Measurements from ENCODE around the gene NRXN3. TPM values are rescaled to one million over a fixed set of nuclear protein-coding genes. Genes with fewer than 3 reads are reported as not detected.

The NRXN3 gene
- total RNA-seq, 1 donor from 2014 or later = 18.0 TPM

- Histone ChIP-seq H3K4me1 (ENCODE audit: insufficient read depth, low read length) (no peaks in the 10 kb centered on the region), H3K79me2 (ENCODE audit: insufficient read depth, low read length) (no peaks in the 10 kb centered on the region), H3K36me3 (ENCODE audit: insufficient read depth, low read length) (no peaks in the 10 kb centered on the region), H3K9ac (ENCODE audit: low read length) (no peak overlapping the region), H3K9me3 (ENCODE audit: insufficient read depth, low read depth, low read length) (no peaks in the 10 kb centered on the region), H3K27me3 (ENCODE audit: insufficient read depth, low read length) (no peaks in the 10 kb centered on the region), H4K20me1 (ENCODE audit: insufficient read depth, low read length) (no peaks in the 10 kb centered on the region), H3K4me2 (ENCODE audit: low read length) (no peak overlapping the region), H2AFZ (ENCODE audit: low read depth, low read length) (no peak overlapping the region), H3K4me3 (ENCODE audit: insufficient read depth, low read depth, low read length) (no peak overlapping the region), H3K27ac (ENCODE audit: low read depth, low read length) (no peak overlapping the region)
- DNase-seq (ENCODE audit: low read depth) (no peak), FAIRE-seq (no peak)
- TF ChIP-seq EZH2 (IDR thresholded peaks at IDR 0.05; ENCODE audit: insufficient read depth, low read length) = no peak
- TF ChIP-seq, protein P1, sequence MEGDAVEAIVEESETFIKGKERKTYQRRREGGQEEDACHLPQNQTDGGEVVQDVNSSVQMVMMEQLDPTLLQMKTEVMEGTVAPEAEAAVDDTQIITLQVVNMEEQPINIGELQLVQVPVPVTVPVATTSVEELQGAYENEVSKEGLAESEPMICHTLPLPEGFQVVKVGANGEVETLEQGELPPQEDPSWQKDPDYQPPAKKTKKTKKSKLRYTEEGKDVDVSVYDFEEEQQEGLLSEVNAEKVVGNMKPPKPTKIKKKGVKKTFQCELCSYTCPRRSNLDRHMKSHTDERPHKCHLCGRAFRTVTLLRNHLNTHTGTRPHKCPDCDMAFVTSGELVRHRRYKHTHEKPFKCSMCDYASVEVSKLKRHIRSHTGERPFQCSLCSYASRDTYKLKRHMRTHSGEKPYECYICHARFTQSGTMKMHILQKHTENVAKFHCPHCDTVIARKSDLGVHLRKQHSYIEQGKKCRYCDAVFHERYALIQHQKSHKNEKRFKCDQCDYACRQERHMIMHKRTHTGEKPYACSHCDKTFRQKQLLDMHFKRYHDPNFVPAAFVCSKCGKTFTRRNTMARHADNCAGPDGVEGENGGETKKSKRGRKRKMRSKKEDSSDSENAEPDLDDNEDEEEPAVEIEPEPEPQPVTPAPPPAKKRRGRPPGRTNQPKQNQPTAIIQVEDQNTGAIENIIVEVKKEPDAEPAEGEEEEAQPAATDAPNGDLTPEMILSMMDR (IDR thresholded peaks at IDR 0.05; ENCODE audit: insufficient read depth, low read depth, low read length) = no peak
- Mint-ChIP-seq H3K4me1 (ENCODE audit: low read depth, unreplicated experiment) (no peaks in the 10 kb centered on the region), H3K27me3 (ENCODE audit: low read depth, unreplicated experiment) (peaks cover 10% of the 10 kb centered on the region), H3K4me3 (ENCODE audit: unreplicated experiment) (no peak overlapping the region), H3K36me3 (ENCODE audit: low read depth, unreplicated experiment) (no peaks in the 10 kb centered on the region), H3K9me3 (ENCODE audit: unreplicated experiment) (peaks cover 1% of the 10 kb centered on the region), H3K27ac (ENCODE audit: unreplicated experiment) (no peak overlapping the region)
These were observed 487.3 kb downstream of the NRXN3 start for GRCh38 chr14:78657451-78657850.

GRCh38 chr14:78664841-78665240 is 494.7 kb downstream of the NRXN3 start:
- no peak overlapping the region for H3K4me3 ChIP-seq (ENCODE audit: insufficient read depth, low read depth, low read length)
- no peaks in the 10 kb centered on the region for H3K36me3 ChIP-seq (ENCODE audit: insufficient read depth, low read length)
- Mint-ChIP-seq H3K36me3 (ENCODE audit: low read depth, unreplicated experiment) (no peaks in the 10 kb centered on the region), H3K4me1 (ENCODE audit: low read depth, unreplicated experiment) (no peaks in the 10 kb centered on the region), H3K27ac (ENCODE audit: unreplicated experiment) (no peak overlapping the region), H3K9me3 (ENCODE audit: unreplicated experiment) (no peaks in the 10 kb centered on the region), H3K27me3 (ENCODE audit: low read depth, unreplicated experiment) (peaks cover 6% of the 10 kb centered on the region), H3K4me3 (ENCODE audit: unreplicated experiment) (no peak overlapping the region)
- no peak overlapping the region for H3K27ac ChIP-seq (ENCODE audit: low read depth, low read length)
- DNase-seq (ENCODE audit: low read depth) (no peak), FAIRE-seq (no peak)
- H3K79me2 ChIP-seq (ENCODE audit: insufficient read depth, low read length) = no peaks in the 10 kb centered on the region
- no peaks in the 10 kb centered on the region for H3K4me1 ChIP-seq (ENCODE audit: insufficient read depth, low read length)
- H3K4me2 ChIP-seq (ENCODE audit: low read length) = no peak overlapping the region
- H4K20me1 ChIP-seq (ENCODE audit: insufficient read depth, low read length) = no peaks in the 10 kb centered on the region
- no peak for TF ChIP-seq EZH2 (IDR thresholded peaks at IDR 0.05; ENCODE audit: insufficient read depth, low read length)
- TF ChIP-seq, protein P1 (IDR thresholded peaks at IDR 0.05; ENCODE audit: insufficient read depth, low read depth, low read length) = no peak
- H2AFZ ChIP-seq (ENCODE audit: low read depth, low read length) = no peak overlapping the region
- peaks cover 2% of the 10 kb centered on the region for H3K27me3 ChIP-seq (ENCODE audit: insufficient read depth, low read length)
- no peaks in the 10 kb centered on the region for H3K9me3 ChIP-seq (ENCODE audit: insufficient read depth, low read depth, low read length)
- H3K9ac ChIP-seq (ENCODE audit: low read length) = no peak overlapping the region

- no peak overlapping the region for H3K9ac ChIP-seq (ENCODE audit: low read length)
- DNase-seq (ENCODE audit: low read depth) = no peak
- no peaks in the 10 kb centered on the region for H3K36me3 ChIP-seq (ENCODE audit: insufficient read depth, low read length)
- TF ChIP-seq, protein P1 (IDR thresholded peaks at IDR 0.05; ENCODE audit: insufficient read depth, low read depth, low read length) = no peak
- no peak for TF ChIP-seq EZH2 (IDR thresholded peaks at IDR 0.05; ENCODE audit: insufficient read depth, low read length)
- no peaks in the 10 kb centered on the region for H4K20me1 ChIP-seq (ENCODE audit: insufficient read depth, low read length)
- FAIRE-seq = no peak
- Mint-ChIP-seq H3K36me3 (ENCODE audit: low read depth, unreplicated experiment) (no peaks in the 10 kb centered on the region), H3K27ac (ENCODE audit: unreplicated experiment) (no peak overlapping the region), H3K4me1 (ENCODE audit: low read depth, unreplicated experiment) (no peaks in the 10 kb centered on the region), H3K9me3 (ENCODE audit: unreplicated experiment) (no peaks in the 10 kb centered on the region), H3K4me3 (ENCODE audit: unreplicated experiment) (no peak overlapping the region), H3K27me3 (ENCODE audit: low read depth, unreplicated experiment) (peaks cover 5% of the 10 kb centered on the region)
- H3K4me2 ChIP-seq (ENCODE audit: low read length) = no peak overlapping the region
- no peak overlapping the region for H3K27ac ChIP-seq (ENCODE audit: low read depth, low read length)
- no peak overlapping the region for H3K4me3 ChIP-seq (ENCODE audit: insufficient read depth, low read depth, low read length)
- no peaks in the 10 kb centered on the region for H3K4me1 ChIP-seq (ENCODE audit: insufficient read depth, low read length)
- H2AFZ ChIP-seq (ENCODE audit: low read depth, low read length) = no peak overlapping the region
- peaks cover 2% of the 10 kb centered on the region for H3K27me3 ChIP-seq (ENCODE audit: insufficient read depth, low read length)
- H3K9me3 ChIP-seq (ENCODE audit: insufficient read depth, low read depth, low read length) = no peaks in the 10 kb centered on the region
- no peaks in the 10 kb centered on the region for H3K79me2 ChIP-seq (ENCODE audit: insufficient read depth, low read length)
These were observed 496.3 kb downstream of the NRXN3 start for GRCh38 chr14:78666336-78667056.

Measured in astrocyte (in vitro differentiated cells and primary cell).